GM19372 (cell line): Measurements from ENCODE around the gene DDX3X.
"Not testable (repeated sequence)": the region's sequence is repeated elsewhere in the genome, so short reads cannot be mapped to it uniquely, and the experiment has no call there.

ENCODE experiments used
- ATAC-seq: cut with Tn5 transposase; IDR thresholded peaks from one replicate; pipeline ENCODE4 v1.9.1; 2021; ENCODE audit warnings: mild to moderate bottlenecking, low read depth, moderate library complexity; ENCODE audit not compliant: unreplicated experiment

DDX3X gene

DNA sequence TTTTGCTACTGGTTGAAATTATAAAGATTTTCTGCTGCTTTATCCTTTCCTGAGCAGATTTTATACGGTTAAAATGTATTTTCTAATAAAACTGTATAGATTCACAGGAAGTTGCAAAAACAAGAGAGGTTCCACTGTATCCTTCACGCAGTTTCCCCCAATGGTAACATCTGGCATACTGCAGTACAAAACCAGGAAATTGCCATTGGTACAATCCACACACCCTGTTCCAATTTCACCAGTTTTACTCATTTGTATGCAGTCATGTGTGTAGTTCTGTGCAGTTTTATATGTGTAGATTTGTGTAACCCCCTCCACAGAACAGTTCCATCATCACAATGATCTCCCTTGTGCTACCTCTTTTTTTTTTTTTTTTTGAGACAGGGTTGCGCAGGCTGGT is 20.0 kb downstream of the DDX3X start:
- ATAC-seq = no peak

GRCh38 chrX:41369152-41369551 is 35.2 kb downstream of the DDX3X start:
- ATAC-seq = no peak

GRCh38 chrX:41371575-41371974 is 37.6 kb downstream of the DDX3X start:
- not testable (repeated sequence) for ATAC-seq

DNA sequence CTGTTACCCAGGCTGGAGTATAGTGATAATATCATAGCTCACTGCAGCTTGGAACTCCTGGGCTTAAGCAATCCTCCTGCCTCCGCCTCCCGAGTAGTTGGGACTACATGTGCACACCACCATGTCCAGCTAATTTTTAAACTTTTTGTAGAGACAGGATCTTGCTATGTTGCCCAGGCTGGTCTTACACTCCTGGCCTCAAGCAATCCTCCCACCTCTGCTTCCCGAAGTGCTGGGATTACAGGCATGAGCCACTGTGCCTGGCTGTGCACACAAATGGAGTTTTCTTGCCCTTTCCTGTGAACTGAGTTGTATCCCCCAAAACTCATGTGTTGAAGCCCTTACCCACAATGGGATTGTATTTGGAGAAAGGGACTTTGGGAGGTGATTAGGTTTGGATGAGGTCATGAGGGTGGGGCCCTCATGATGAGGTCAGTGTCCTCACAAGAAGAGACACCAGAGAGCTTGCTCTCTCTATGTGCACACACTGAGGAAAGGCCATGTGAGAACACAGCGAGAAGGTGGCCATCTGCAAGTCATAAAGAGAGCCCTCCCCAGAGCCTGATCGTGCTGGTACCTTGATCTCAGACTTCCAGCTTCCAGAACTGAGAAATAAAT is 40.1 kb downstream of the DDX3X start:
- no peak for ATAC-seq

DNA sequence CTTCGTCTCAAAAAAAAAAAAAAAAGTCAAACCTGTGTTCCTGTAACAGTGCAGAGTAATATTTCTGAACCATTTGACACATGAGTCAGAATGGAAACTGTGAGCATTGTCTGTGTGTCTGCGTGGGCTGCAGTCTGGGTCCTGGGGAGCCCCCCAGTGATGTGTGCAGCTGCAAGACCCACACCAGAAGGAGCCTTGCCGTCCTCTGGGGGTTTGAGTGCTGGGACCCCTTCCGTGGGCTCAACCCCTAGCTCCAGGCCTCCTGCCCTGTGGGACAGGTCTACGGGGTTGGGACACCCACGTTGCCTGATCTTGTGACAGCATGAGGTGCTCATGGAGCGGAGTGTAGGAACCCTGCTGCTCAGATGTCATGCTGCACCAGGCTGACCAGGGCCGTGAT is 43.7 kb downstream of the DDX3X start:
- ATAC-seq = no peak

DNA sequence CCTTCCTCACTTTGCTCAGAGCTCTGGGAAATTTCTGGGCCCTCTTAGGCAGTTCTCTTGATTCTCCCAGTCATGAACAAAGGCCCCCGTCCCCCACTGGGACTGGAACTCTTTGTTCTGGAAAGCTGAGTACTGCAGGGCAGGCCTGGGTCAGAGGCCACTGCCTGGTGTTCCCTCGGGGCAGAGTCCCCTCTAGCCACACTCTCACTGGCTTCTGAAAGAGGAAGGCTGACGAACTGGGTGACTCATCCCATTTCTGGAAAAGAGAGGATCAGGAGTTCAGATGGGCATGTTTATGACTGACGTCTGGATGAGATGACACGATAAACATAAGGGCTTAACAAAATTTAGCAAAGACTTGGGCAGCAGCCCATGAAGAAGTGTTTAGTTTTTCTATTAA is 47.7 kb downstream of the DDX3X start:
- no peak for ATAC-seq

DNA sequence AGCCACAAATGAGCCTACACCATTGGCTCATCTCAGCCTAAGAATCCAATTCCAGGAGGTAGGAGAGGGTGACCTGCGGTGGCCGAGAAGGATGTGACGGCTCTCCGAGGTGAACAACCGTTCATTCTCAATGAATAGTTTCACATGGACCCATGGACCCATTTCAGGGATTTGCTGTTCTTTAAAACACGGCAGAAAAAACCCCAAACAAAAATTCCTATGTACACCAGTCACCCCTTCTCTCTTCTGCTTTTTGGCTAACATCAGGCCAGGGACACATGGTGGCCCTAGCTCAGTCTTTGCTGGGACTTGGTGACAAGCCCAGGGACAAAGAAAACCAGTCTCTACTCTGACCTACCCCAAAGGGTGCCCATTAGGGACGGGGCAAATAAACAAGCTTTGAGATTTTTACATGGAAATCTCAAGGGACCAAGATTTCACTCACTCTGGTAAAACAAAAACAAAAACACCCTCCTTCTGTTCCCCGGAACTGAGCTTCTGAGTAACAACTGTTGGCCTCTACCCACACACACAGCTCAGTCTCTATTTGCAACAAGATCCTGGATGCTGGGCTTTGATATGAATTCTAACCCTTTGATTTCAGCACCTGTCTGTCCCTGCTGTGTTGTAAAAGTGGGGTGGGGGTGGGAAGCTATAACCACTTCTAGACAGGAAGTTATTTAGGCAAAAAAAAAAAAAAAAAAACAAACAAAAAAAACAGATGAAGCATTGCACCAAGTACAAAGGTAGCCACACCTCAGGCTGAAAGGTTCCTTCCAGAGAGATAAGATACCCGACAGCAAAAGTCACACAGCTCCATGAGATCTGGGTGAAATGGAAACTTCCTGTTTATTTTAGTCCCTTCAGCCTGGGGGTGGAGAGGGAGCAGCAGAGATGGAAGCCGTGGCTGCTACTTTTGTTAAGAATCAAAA is 49.0 kb downstream of the DDX3X start:
- no peak for ATAC-seq

DNA sequence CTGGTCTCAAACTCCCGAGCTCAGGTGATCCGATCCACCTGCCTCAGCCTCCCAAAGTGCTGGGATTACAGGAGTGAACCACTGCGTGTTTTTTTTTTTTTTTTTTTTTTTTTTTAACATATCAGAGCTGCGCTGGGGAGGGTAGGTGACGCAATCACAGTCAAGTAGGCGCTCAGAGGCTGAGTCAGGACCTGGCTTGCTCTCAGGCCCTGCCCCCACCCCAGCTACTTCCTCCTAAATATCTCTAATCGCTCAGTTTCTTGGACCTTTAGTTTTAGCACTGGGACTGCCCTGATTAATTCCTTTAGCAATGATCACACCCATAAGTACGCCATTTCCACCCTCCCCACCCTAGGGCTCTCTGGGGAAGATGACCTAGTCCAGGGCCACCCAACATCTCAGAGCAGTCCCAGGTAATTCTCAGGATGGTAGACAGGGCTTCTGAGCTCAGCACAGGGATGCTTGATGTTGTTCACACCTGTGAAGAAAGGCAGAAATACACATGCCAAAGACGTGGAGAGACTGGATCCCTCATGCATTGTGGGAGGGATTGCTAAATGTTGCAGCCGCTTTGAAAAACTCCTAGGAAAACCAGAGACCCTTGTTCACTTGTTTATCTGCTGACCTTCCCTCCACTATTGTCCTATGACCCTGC is 50.2 kb downstream of the DDX3X start:
- no peak for ATAC-seq

- ATAC-seq = no peak
These were observed 52.4 kb downstream of the DDX3X start for GRCh38 chrX:41386222-41386990.

- no peak for ATAC-seq
These were observed 54.6 kb downstream of the DDX3X start for GRCh38 chrX:41388543-41388942.

DNA sequence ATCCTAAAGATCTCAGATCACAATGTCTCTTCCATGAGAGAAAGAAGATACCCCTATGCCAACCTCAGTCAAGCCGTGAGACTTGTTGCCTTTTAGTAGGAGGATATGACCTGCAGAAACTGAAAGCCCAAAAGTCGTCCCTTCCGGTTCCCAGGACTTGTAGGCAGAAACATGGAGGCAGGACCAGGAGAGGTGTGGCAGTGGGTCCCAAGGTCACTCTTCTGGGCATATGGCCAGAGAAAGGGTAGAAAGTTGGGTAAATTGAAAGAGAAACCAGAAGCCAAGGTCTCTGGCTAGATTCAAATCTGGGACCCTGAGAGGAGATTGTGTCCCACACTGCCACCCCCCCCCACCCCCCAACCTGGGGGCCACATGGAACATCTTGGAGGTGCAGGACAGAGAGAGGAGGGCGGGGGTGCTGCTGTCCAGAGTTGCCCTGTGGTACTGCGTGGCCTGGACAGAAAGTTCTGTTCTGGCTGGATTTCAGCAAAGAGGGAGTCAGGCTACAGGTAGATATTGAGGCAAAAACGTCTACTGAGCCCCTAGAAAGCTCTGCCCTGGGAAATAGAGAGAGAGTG is 55.4 kb downstream of the DDX3X start:
- no peak for ATAC-seq

- not testable (repeated sequence) for ATAC-seq
These were observed 56.6 kb downstream of the DDX3X start for GRCh38 chrX:41390576-41390975.

- no peak for ATAC-seq
These were observed 57.6 kb downstream of the DDX3X start for GRCh38 chrX:41391606-41392005.

DNA sequence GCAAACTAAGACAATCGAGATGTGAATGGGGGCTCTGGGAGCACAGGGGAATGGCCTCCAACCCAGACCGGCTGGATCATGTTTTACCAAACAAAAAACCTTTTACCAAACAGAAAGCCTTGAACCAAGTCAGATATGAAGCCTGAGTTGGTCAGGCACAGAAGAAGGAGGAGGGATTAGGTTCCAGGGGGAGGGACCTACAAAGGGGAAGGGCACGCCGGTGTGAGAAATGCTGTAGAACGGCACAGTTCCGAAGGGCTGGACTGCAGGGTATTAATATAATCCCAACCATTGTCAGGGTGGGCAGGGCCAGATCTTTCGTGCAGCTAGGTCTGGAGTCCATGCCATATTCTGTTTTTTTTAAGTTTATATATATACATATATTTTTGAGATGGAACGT is 60.3 kb downstream of the DDX3X start:
- no peak for ATAC-seq

- ATAC-seq = no peak
These were observed 63.3 kb downstream of the DDX3X start for GRCh38 chrX:41397219-41397618.

DNA sequence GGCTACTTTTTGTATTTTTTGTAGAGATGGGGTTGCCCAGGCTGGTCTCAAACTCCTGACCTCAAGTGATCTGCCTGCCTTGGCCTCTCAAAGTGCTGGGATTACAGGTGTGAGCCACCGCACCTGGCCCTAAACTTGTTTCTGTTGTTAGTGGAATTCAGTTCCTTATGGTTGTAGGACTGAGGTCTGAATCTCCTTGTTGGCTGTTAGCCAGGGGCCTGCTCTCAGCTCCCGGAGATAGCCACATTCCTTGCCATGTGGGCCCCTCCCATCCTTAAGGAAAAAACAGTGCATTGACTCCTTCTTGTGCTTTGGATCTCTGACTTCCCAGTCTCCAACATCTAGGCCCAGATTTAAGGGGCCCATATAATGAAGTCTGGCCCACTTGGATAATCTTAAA is 63.8 kb downstream of the DDX3X start:
- ATAC-seq = no peak

GRCh38 chrX:41402556-41402955 is 68.6 kb downstream of the DDX3X start:
- not testable (repeated sequence) for ATAC-seq

- no peak for ATAC-seq
These were observed 71.6 kb downstream of the DDX3X start for GRCh38 chrX:41405551-41405950.

DNA sequence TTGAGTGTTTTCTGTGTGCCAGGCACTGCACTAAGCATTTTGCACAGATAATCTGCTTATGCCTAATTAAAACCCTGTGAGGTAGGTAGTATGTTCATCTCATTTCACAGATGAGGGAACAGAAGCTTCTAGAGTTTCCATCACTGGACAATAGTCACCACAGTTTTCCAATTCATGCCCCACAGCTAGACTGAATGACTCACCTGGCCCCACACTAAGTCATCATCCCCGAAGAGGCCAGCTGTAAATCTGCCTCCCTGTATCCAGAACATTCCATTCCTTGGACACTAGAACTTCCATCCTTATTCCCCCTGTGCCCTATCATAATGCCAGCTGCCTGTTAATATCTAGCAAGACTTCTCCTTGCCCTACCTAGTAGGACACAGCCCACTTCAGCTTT is 72.2 kb downstream of the DDX3X start:
- no peak for ATAC-seq

DNA sequence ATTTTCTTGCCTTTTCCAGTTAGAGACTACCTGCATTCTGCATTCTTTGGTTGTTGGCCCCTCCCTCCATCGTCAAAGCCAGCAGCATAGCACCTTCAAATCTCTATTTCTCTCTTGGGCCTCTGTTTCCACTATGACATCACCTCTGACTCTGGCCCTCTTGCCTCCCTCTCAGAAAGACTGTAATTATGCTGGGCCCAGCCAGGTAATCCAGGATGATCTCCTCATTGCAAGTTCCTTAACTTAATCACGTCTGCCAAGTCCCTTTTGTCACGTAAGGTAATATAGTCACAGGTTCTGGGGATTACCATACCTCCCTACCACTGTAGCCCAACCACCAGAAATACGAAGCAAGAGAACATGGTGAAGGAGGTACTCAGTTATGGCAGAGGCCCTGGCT is 73.9 kb downstream of the DDX3X start:
- no peak for ATAC-seq
